ENCODE measurements around the gene KIN. TPM values are rescaled to one million over a fixed set of nuclear protein-coding genes. Genes with fewer than 3 reads are reported as not detected.
"Not testable (repeated sequence)": the region's sequence is repeated elsewhere in the genome, so short reads cannot be mapped to it uniquely, and the experiment has no call there.

KIN gene
- total RNA-seq, 2 donors from 2014 or later: 16.3 to 16.7 TPM

- Mint-ChIP-seq H3K36me3 (ENCODE audit: insufficient read depth in 2 of 2) (peaks cover 5 to 12% of the 10 kb centered on the region in 2 donors), H3K4me3 (no peak overlapping the region), H3K4me1 (ENCODE audit: low read depth) (no peaks in the 10 kb centered on the region), H3K9me3 (no peaks in the 10 kb centered on the region), H3K27me3 (ENCODE audit: low read depth) (no peaks in the 10 kb centered on the region), H3K27ac (no peak overlapping the region)
- no peak for DNase-seq
- no peak for ATAC-seq (replicated peaks in 1 of 2)
Observed at GRCh38 chr10:7752251-7752650, 35.5 kb downstream of the KIN start.

GRCh38 chr10:7750222-7750621, 37.6 kb downstream of the KIN start:
- H3K4me1 Mint-ChIP-seq (ENCODE audit: low read depth): no peaks in the 10 kb centered on the region
- H3K27ac Mint-ChIP-seq: no peak overlapping the region
- H3K4me3 Mint-ChIP-seq: no peak overlapping the region
- peaks cover 5 to 11% of the 10 kb centered on the region in 2 donors for H3K36me3 Mint-ChIP-seq (ENCODE audit: insufficient read depth in 2 of 2)
- H3K9me3 Mint-ChIP-seq: no peaks in the 10 kb centered on the region
- H3K27me3 Mint-ChIP-seq (ENCODE audit: low read depth): no peaks in the 10 kb centered on the region
- ATAC-seq (replicated peaks in 1 of 2) (no peak), DNase-seq (no peak)

GRCh38 chr10:7748637-7749036, 39.2 kb downstream of the KIN start:
- not testable (repeated sequence) for H3K4me3 Mint-ChIP-seq; H3K4me1 Mint-ChIP-seq (ENCODE audit: low read depth); ATAC-seq (replicated peaks in 1 of 2); H3K27ac Mint-ChIP-seq; H3K36me3 Mint-ChIP-seq (ENCODE audit: insufficient read depth in 2 of 2); H3K27me3 Mint-ChIP-seq (ENCODE audit: low read depth); DNase-seq; H3K9me3 Mint-ChIP-seq

GRCh38 chr10:7744307-7744706, 43.5 kb downstream of the KIN start:
- Mint-ChIP-seq H3K27ac (no peak overlapping the region), H3K9me3 (no peaks in the 10 kb centered on the region), H3K27me3 (ENCODE audit: low read depth) (no peaks in the 10 kb centered on the region), H3K4me1 (ENCODE audit: low read depth) (no peaks in the 10 kb centered on the region), H3K4me3 (no peak overlapping the region), H3K36me3 (ENCODE audit: insufficient read depth in 2 of 2) (no peaks in the 10 kb centered on the region)
- no peak for DNase-seq
- ATAC-seq (replicated peaks in 1 of 2): no peak

GRCh38 chr10:7738536-7739407, 49.0 kb downstream of the KIN start:
- Mint-ChIP-seq H3K36me3 (ENCODE audit: insufficient read depth in 2 of 2) (no peaks in the 10 kb centered on the region), H3K27me3 (ENCODE audit: low read depth) (no peaks in the 10 kb centered on the region), H3K4me3 (no peak overlapping the region), H3K27ac (no peak overlapping the region), H3K9me3 (no peaks in the 10 kb centered on the region), H3K4me1 (ENCODE audit: low read depth) (no peaks in the 10 kb centered on the region)
- no peak for ATAC-seq (replicated peaks in 1 of 2)
- DNase-seq: no peak

GRCh38 chr10:7734821-7735220, 53.0 kb downstream of the KIN start:
- H3K27ac Mint-ChIP-seq: no peak overlapping the region
- H3K36me3 Mint-ChIP-seq (ENCODE audit: insufficient read depth in 2 of 2): no peaks in the 10 kb centered on the region
- H3K4me1 Mint-ChIP-seq (ENCODE audit: low read depth): no peaks in the 10 kb centered on the region
- H3K9me3 Mint-ChIP-seq: no peaks in the 10 kb centered on the region
- ATAC-seq (replicated peaks in 1 of 2): no peak
- DNase-seq: no peak
- no peak overlapping the region for H3K4me3 Mint-ChIP-seq
- H3K27me3 Mint-ChIP-seq (ENCODE audit: low read depth): peaks cover 5% of the 10 kb centered on the region

GRCh38 chr10:7722927-7723529, 64.8 kb downstream of the KIN start:
- Mint-ChIP-seq H3K36me3 (ENCODE audit: insufficient read depth in 2 of 2) (no peaks in the 10 kb centered on the region), H3K27me3 (ENCODE audit: low read depth) (peaks cover 15% of the 10 kb centered on the region), H3K27ac (no peak overlapping the region), H3K4me3 (no peak overlapping the region), H3K4me1 (ENCODE audit: low read depth) (peaks cover 3% of the 10 kb centered on the region), H3K9me3 (no peaks in the 10 kb centered on the region)
- DNase-seq (no peak), ATAC-seq (replicated peaks in 1 of 2) (no peak)

GRCh38 chr10:7720478-7720877, 67.3 kb downstream of the KIN start:
- Mint-ChIP-seq H3K27ac (no peak overlapping the region), H3K27me3 (ENCODE audit: low read depth) (peaks cover 20% of the 10 kb centered on the region), H3K4me3 (no peak overlapping the region), H3K36me3 (ENCODE audit: insufficient read depth in 2 of 2) (no peaks in the 10 kb centered on the region), H3K4me1 (ENCODE audit: low read depth) (peaks cover 6% of the 10 kb centered on the region), H3K9me3 (no peaks in the 10 kb centered on the region)
- no peak for DNase-seq
- no peak for ATAC-seq (replicated peaks in 1 of 2)

GRCh38 chr10:7718685-7719084, 69.1 kb downstream of the KIN start:
- H3K9me3 Mint-ChIP-seq: no peaks in the 10 kb centered on the region
- peaks cover 6% of the 10 kb centered on the region for H3K4me1 Mint-ChIP-seq (ENCODE audit: low read depth)
- H3K27ac Mint-ChIP-seq: no peak overlapping the region
- no peaks in the 10 kb centered on the region for H3K36me3 Mint-ChIP-seq (ENCODE audit: insufficient read depth in 2 of 2)
- no peak for ATAC-seq (replicated peaks in 1 of 2)
- H3K4me3 Mint-ChIP-seq: no peak overlapping the region
- H3K27me3 Mint-ChIP-seq (ENCODE audit: low read depth): peaks cover 17% of the 10 kb centered on the region
- no peak for DNase-seq

- Mint-ChIP-seq H3K27ac (no peak overlapping the region), H3K27me3 (ENCODE audit: low read depth) (peaks cover 18% of the 10 kb centered on the region), H3K4me3 (no peak overlapping the region), H3K36me3 (ENCODE audit: insufficient read depth in 2 of 2) (no peaks in the 10 kb centered on the region), H3K9me3 (no peaks in the 10 kb centered on the region), H3K4me1 (ENCODE audit: low read depth) (peaks cover 6% of the 10 kb centered on the region)
- ATAC-seq (replicated peaks in 1 of 2) (no peak), DNase-seq (no peak)
Observed at GRCh38 chr10:7717767-7718166, 70.0 kb downstream of the KIN start.

GRCh38 chr10:7715515-7715914, 72.3 kb downstream of the KIN start:
- H3K9me3 Mint-ChIP-seq: no peaks in the 10 kb centered on the region

GRCh38 chr10:7711075-7711474, 76.7 kb downstream of the KIN start:
- not testable (repeated sequence) for ATAC-seq (replicated peaks in 1 of 2); H3K4me3 Mint-ChIP-seq; H3K27ac Mint-ChIP-seq; DNase-seq; H3K4me1 Mint-ChIP-seq (ENCODE audit: low read depth); H3K36me3 Mint-ChIP-seq (ENCODE audit: insufficient read depth in 2 of 2); H3K9me3 Mint-ChIP-seq
- peaks cover 26% of the 10 kb centered on the region for H3K27me3 Mint-ChIP-seq (ENCODE audit: low read depth)

More at GRCh38 chr10:7715515-7715914, 72.3 kb downstream of the KIN start:
- no peaks in the 10 kb centered on the region for H3K36me3 Mint-ChIP-seq (ENCODE audit: insufficient read depth in 2 of 2)
- ATAC-seq (replicated peaks in 1 of 2): no peak
- H3K4me3 Mint-ChIP-seq: no peak overlapping the region
- peaks cover 6% of the 10 kb centered on the region for H3K4me1 Mint-ChIP-seq (ENCODE audit: low read depth)
- peaks cover 25% of the 10 kb centered on the region for H3K27me3 Mint-ChIP-seq (ENCODE audit: low read depth)
- no peak overlapping the region for H3K27ac Mint-ChIP-seq
- no peak for DNase-seq

GRCh38 chr10:7710446-7710845, 77.3 kb downstream of the KIN start:
- Mint-ChIP-seq H3K4me1 (ENCODE audit: low read depth) (peaks cover 5% of the 10 kb centered on the region), H3K4me3 (no peak overlapping the region), H3K36me3 (ENCODE audit: insufficient read depth in 2 of 2) (no peaks in the 10 kb centered on the region), H3K9me3 (no peaks in the 10 kb centered on the region), H3K27me3 (ENCODE audit: low read depth) (peaks cover 31% of the 10 kb centered on the region), H3K27ac (no peak overlapping the region)
- no peak for DNase-seq
- no peak for ATAC-seq (replicated peaks in 1 of 2)
